ENCODE measurements around the gene IQCE. TPM values are rescaled to one million over a fixed set of nuclear protein-coding genes. Genes with fewer than 3 reads are reported as not detected.

The IQCE gene
- total RNA-seq, 2 experiments from 2014 or later = 8.5 to 10.7 TPM

- POLR2A ChIA-PET = no interaction called here
- no peaks in the 10 kb centered on the region for H3K9me3 Mint-ChIP-seq
- H3K4me3 Mint-ChIP-seq = no peak overlapping the region
- no peaks in the 10 kb centered on the region for H3K4me1 Mint-ChIP-seq (ENCODE audit: low read depth)
- no peaks in the 10 kb centered on the region for H3K27me3 Mint-ChIP-seq
- CTCF ChIA-PET = interaction anchor here (2.9 kb wide), 1 partner anchor 18 kb away, joined by 13 read pairs; no protein-coding TSS in a partner anchor
- no peaks in the 10 kb centered on the region for H3K36me3 Mint-ChIP-seq
- intact Hi-C loops (cut with micrococcal nuclease) = no loop called here
- DNase-seq = no peak
- H3K27ac Mint-ChIP-seq = no peak overlapping the region
These were observed 93.9 kb downstream of the IQCE start for GRCh38 chr7:2652736-2653060.

DNA sequence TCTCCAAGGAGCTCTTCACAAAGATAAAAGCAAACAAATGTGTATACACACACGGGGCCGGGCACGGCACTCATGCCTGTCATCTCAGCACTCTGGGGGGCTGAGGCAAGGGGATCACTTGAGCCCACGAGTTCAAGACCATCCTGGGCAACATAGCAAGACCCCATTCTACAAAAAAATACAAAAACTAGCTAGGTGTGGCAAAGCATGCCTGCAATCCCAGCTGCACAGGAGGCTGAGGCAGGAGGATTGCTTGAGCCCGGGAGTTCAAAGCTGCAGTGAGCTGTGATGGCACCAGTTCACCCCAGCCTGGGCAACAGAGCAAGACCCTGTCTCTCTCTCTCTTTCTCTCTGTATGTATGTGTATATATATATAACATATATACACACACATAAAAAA, 95.3 kb downstream of the IQCE start:
- Mint-ChIP-seq H3K27ac (no peak overlapping the region), H3K36me3 (no peaks in the 10 kb centered on the region), H3K27me3 (no peaks in the 10 kb centered on the region), H3K9me3 (no peaks in the 10 kb centered on the region), H3K4me1 (ENCODE audit: low read depth) (no peaks in the 10 kb centered on the region), H3K4me3 (no peak overlapping the region)
- no peak for DNase-seq
- CTCF ChIA-PET = interaction anchor here (0.6 to 2.9 kb wide), 6 partner anchors 17 to 248 kb away, joined by 3 to 13 read pairs (median 4); no protein-coding TSS in a partner anchor
- POLR2A ChIA-PET = no interaction called here
- intact Hi-C loops (cut with micrococcal nuclease) = no loop called here

GRCh38 chr7:2655870-2656614, 97.3 kb downstream of the IQCE start:
- CTCF ChIA-PET = interaction anchor here (1.1 kb wide), 1 partner anchor 25 kb away, joined by 3 read pairs; no protein-coding TSS in a partner anchor
- POLR2A ChIA-PET = no interaction called here

GRCh38 chr7:2657208-2657607, 98.4 kb downstream of the IQCE start:
- intact Hi-C loops (cut with micrococcal nuclease) = no loop called here
- no peak for DNase-seq
- no peaks in the 10 kb centered on the region for H3K9me3 Mint-ChIP-seq
- POLR2A ChIA-PET = no interaction called here
- no peak overlapping the region for H3K27ac Mint-ChIP-seq
- no peak overlapping the region for H3K4me3 Mint-ChIP-seq
- CTCF ChIA-PET = no interaction called here
- H3K36me3 Mint-ChIP-seq = no peaks in the 10 kb centered on the region
- H3K4me1 Mint-ChIP-seq (ENCODE audit: low read depth) = no peaks in the 10 kb centered on the region
- H3K27me3 Mint-ChIP-seq = no peaks in the 10 kb centered on the region

More at GRCh38 chr7:2655870-2656614, 97.3 kb downstream of the IQCE start:
- no peaks in the 10 kb centered on the region for H3K27me3 Mint-ChIP-seq
- H3K36me3 Mint-ChIP-seq = no peaks in the 10 kb centered on the region
- intact Hi-C loops (cut with micrococcal nuclease) = no loop called here
- no peak overlapping the region for H3K4me3 Mint-ChIP-seq
- no peaks in the 10 kb centered on the region for H3K9me3 Mint-ChIP-seq
- no peak overlapping the region for H3K27ac Mint-ChIP-seq
- no peak for DNase-seq
- H3K4me1 Mint-ChIP-seq (ENCODE audit: low read depth) = no peaks in the 10 kb centered on the region

DNA sequence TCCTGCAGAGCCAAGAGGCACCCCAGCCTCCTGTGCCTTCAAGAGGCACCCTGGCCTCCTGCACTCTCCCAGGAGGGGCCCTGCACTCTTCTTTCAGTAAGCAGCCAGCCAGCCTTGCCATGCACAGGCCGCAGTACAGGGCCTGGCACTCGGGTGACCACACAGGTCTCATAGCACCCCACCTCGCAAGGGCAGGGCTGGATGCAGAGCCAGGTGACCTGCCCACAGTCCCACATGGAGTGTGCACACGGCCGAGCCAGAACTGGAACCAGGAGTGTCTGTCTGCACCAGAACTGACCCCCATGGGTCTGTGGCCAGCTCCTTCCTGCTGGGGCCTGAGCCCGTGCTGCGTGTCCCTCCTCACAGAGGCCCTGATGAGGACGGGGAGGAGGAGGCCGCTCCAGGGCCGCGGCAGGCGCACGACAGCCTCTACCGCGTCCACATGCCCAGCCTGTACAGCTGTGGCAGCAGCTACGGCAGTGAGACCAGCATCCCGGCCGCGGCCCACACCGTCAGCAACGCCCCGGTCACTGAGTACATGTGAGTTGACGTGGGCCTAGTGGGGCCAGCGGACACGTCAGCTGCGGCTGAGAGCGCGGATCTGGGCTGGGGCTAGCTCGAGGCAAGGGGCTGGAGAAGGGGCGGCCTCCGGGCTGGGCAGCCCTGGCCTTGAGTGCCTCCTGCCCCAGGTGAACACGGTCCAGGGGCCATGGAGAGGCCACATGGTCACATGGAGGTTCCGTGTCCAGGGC, 99.3 kb downstream of the IQCE start:
- H3K4me3 Mint-ChIP-seq = no peak overlapping the region
- POLR2A ChIA-PET = no interaction called here
- no peak for DNase-seq
- no peaks in the 10 kb centered on the region for H3K4me1 Mint-ChIP-seq (ENCODE audit: low read depth)
- no peak overlapping the region for H3K27ac Mint-ChIP-seq
- H3K9me3 Mint-ChIP-seq = no peaks in the 10 kb centered on the region
- intact Hi-C loops (cut with micrococcal nuclease) = no loop called here
- CTCF ChIA-PET = interaction anchor here (1.0 kb wide), 1 partner anchor 206 kb away, joined by 3 read pairs; no protein-coding TSS in a partner anchor
- H3K27me3 Mint-ChIP-seq = no peaks in the 10 kb centered on the region
- H3K36me3 Mint-ChIP-seq = no peaks in the 10 kb centered on the region

GRCh38 chr7:2658941-2659340, 100.2 kb downstream of the IQCE start:
- intact Hi-C loops (cut with micrococcal nuclease) = no loop called here
- no peaks in the 10 kb centered on the region for H3K9me3 Mint-ChIP-seq
- ChIA-PET CTCF (interaction anchor here (1.0 to 1.4 kb wide), 2 partner anchors 21 to 207 kb away, joined by 3 to 5 read pairs; no protein-coding TSS in a partner anchor), POLR2A (no interaction called here)
- DNase-seq = no peak
- no peaks in the 10 kb centered on the region for H3K4me1 Mint-ChIP-seq (ENCODE audit: low read depth)
- H3K27me3 Mint-ChIP-seq = no peaks in the 10 kb centered on the region
- H3K27ac Mint-ChIP-seq = no peak overlapping the region
- no peak overlapping the region for H3K4me3 Mint-ChIP-seq
- H3K36me3 Mint-ChIP-seq = no peaks in the 10 kb centered on the region

- CTCF ChIA-PET = interaction anchor here (1.4 kb wide), 1 partner anchor 20 kb away, joined by 5 read pairs; no protein-coding TSS in a partner anchor
- H3K27me3 Mint-ChIP-seq = no peaks in the 10 kb centered on the region
These were observed 101.0 kb downstream of the IQCE start for GRCh38 chr7:2659556-2660358.

GRCh38 chr7:2660359-2661095, 101.7 kb downstream of the IQCE start:
- H3K27ac Mint-ChIP-seq = no peak overlapping the region
- DNase-seq = no peak
- H3K4me3 Mint-ChIP-seq = no peak overlapping the region
- H3K4me1 Mint-ChIP-seq (ENCODE audit: low read depth) = no peaks in the 10 kb centered on the region
- CTCF ChIA-PET = no interaction called here
- intact Hi-C loops (cut with micrococcal nuclease) = no loop called here
- H3K9me3 Mint-ChIP-seq = no peaks in the 10 kb centered on the region
- H3K36me3 Mint-ChIP-seq = no peaks in the 10 kb centered on the region
- H3K27me3 Mint-ChIP-seq = peaks cover 1% of the 10 kb centered on the region
- POLR2A ChIA-PET = no interaction called here

More at GRCh38 chr7:2659556-2660358, 101.0 kb downstream of the IQCE start:
- intact Hi-C loops (cut with micrococcal nuclease) = no loop called here
- Mint-ChIP-seq H3K36me3 (no peaks in the 10 kb centered on the region), H3K9me3 (no peaks in the 10 kb centered on the region), H3K4me1 (ENCODE audit: low read depth) (no peaks in the 10 kb centered on the region), H3K4me3 (no peak overlapping the region), H3K27ac (no peak overlapping the region)
- DNase-seq = no peak
- POLR2A ChIA-PET = no interaction called here

DNA sequence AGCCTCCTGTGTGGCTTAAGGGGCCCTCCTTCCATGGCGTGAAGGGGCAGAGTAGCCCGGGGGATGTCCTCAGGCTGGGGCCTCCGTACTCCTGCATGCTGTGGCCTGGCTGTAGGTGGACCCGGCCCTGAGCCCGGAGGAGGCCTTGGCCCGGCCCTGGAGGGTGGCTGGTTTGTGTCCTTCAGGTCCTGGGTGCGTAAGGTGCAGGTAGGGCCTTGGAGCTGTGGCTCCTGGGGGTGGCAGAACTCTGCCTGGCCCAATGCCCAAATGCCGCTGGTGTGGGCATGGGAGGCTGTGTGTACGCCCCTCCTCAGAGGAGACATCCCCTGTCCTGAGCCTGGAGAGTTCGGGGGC, 102.3 kb downstream of the IQCE start:
- H3K4me3 Mint-ChIP-seq = no peak overlapping the region
- ChIA-PET CTCF (no interaction called here), POLR2A (no interaction called here)
- H3K9me3 Mint-ChIP-seq = no peaks in the 10 kb centered on the region
- no peaks in the 10 kb centered on the region for H3K4me1 Mint-ChIP-seq (ENCODE audit: low read depth)
- no peak overlapping the region for H3K27ac Mint-ChIP-seq
- intact Hi-C loops (cut with micrococcal nuclease) = no loop called here
- DNase-seq = no peak
- peaks cover 1% of the 10 kb centered on the region for H3K27me3 Mint-ChIP-seq
- no peaks in the 10 kb centered on the region for H3K36me3 Mint-ChIP-seq

DNA sequence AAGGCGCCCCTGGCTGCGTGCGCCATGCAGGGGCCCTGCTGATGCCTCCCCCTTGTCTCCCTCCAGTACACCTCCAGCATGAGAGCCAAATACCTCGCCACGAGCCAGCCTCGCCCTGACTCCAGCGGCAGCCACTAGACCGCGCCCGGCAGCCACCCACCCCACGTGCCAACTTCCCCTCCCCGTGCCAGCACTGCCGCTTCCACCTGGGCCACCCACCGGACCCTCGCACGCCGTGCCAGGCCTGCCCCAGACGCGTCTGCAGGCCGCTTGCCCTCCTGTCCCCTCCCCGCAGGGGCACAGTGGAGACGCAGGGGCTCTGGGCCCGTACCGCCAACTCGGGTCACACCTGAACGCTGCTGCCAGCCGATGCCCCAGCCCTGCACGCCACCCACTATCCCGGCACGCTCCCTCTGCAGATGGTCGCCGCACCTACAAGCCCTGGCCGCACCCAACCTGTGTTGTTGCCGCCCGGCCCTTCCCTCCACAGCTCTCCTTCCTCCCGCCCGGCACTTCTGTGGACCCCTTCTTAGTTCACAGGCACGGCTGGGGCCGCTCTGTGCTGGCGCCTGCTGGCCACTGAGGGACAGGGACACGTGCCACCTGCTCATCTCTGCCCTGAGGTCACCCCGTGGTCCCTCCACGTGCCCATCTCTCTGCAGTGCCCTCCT, 103.0 kb downstream of the IQCE start:
- Mint-ChIP-seq H3K4me3 (no peak overlapping the region), H3K27me3 (peaks cover 1% of the 10 kb centered on the region), H3K27ac (no peak overlapping the region), H3K4me1 (ENCODE audit: low read depth) (no peaks in the 10 kb centered on the region), H3K36me3 (no peaks in the 10 kb centered on the region), H3K9me3 (no peaks in the 10 kb centered on the region)
- intact Hi-C loops (cut with micrococcal nuclease) = no loop called here
- DNase-seq = no peak
- ChIA-PET POLR2A (no interaction called here), CTCF (interaction anchor here (1.0 kb wide), 1 partner anchor 10 kb away, joined by 3 read pairs; no protein-coding TSS in a partner anchor)

- Mint-ChIP-seq H3K4me1 (ENCODE audit: low read depth) (no peaks in the 10 kb centered on the region), H3K36me3 (no peaks in the 10 kb centered on the region), H3K27ac (no peak overlapping the region), H3K9me3 (no peaks in the 10 kb centered on the region), H3K27me3 (peaks cover 4% of the 10 kb centered on the region), H3K4me3 (no peak overlapping the region)
- no peak for DNase-seq
- ChIA-PET POLR2A (no interaction called here), CTCF (interaction anchor here (1.0 kb wide), 1 partner anchor 9 kb away, joined by 3 read pairs; no protein-coding TSS in a partner anchor)
- intact Hi-C loops (cut with micrococcal nuclease) = no loop called here
These were observed 103.7 kb downstream of the IQCE start for GRCh38 chr7:2662273-2663120.
